Inflammatory macrophage treated with lipopolysaccharide for 4 hours (primary cell): ENCODE data around the gene SYT15.
"Not testable (repeated sequence)": the region's sequence is repeated elsewhere in the genome, so short reads cannot be mapped to it uniquely, and the experiment has no call there.

Experiments
- DNase-seq: peaks from one replicate; pipeline ENCODE4 v3.0.0-alpha.2; 2020

SYT15 gene

DNA sequence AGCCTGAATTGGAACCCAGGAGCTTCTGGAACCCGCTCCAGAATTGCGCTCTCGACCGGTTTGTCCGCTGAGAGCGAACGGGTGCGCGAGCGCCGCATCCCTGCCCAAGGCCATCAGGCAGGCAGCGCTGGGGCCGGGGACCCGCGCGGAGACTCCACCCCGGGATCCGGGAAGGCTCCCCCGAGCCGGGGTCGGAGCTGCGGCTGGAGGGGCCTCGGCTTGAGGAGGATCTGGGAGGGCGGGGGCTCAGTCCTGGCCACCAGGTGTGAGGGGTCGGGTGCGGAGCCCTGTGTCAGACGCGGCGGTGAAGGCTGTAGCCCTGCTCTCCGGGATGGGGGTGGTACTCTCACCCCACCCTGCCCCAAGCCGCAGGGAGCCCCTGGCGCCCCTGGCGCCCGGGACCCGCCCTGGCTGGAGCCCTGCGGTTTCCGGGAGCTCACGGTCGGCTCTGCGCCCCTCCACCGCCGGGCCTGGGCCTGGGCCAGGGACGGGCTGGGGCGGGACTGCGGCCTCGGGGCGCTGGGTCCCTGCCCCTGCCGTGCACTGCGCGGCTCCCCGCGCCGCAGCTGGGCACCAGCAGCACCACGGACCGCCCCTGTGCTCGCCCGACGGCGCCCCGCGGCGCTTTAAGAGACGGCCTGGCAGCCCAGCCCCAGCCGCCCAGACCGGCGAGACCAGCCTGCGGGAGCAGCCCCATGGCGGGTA, at the start of gene SYT15:
SYT15 (plus strand) TSS at position 655 of the 705 bp plus-strand sequence; CDS start at position 696, 41 bp downstream.
- DNase-seq: not testable (repeated sequence)

- DNase-seq: not testable (repeated sequence)
Measured at GRCh38 chr10:46529742-46530141, 49.2 kb upstream of the SYT15 start.

DNA sequence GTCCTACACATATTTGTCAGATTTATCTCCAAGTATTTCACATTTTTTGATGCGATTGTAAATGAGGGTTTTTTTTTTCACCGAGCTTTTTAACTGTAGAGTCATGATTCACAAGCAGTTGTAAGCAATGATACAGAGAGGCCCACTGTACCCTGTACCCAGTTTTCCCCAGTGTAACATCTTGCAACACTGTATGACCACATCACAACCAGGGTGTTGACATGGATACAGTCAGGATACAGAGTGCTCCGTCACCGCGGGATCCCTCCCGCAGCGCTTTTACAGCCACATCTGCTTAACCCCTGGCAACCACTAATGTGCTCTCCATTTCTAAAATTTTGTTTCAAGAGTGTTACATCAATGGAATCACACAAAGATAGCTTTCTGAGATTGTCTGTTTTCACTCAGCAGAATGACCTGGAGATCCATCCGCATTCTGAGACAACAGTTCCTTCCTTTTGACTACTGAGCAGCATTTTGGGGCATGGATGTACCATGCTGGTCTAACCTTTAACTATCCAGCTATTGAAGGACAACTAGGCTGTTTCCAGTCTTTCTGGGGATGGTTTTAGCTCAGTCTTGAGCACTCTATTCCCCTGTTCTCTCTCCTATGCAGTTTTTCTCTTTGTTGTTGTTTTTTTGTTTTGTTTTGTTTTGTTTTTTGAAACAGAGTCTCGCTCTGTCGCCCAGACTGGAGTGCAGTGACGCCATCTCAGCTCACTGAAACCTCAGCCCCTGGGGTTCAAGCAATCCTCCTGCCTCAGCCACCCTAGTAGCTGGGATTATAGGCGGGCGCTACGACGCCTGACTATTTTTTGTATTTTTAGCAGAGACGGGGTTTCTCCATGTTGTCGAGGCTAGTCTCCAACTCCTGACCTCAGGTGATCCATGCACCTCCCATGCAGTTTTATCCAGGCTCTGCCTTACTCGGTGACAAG, 48.4 kb upstream of the SYT15 start:
- DNase-seq: no peak

- not testable (repeated sequence) for DNase-seq
Measured at GRCh38 chr10:46532256-46532655, 46.7 kb upstream of the SYT15 start.

DNA sequence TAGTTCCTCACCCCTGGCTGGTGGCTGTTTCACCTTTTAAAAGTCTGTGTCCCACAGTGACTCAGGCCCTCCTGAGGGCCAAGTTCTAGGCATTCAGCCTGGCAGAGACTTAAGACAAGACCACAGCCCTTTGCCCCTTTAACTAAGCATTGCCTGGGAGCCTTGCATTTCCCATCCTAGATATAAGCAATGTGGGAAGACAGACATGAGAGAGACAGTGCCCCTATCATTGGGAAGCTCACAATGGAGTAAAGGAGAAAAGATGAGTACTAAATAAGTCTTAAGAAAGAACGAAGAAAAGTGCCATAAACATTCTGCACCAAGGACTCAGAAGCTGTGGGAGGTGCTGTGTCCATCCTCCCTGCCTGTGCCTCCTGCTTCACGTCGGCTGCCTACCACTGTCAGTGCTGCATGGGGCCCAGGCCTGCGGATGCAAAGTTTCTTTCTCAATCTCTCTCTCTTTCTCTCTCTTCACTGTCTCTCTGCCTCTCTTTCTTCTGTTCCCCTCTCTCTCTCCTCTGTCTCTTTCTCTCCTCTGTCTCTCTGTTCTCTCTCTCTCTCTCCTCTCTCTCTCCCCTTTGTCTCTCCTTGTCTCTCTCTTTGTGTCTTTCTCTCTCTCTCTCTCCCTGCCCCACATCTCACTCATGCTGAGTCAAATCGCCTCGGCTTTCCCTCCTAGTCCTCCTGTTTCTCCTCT, 44.0 kb upstream of the SYT15 start:
- no peak for DNase-seq

- no peak for DNase-seq
Measured at GRCh38 chr10:46536171-46536570, 42.8 kb upstream of the SYT15 start.

DNA sequence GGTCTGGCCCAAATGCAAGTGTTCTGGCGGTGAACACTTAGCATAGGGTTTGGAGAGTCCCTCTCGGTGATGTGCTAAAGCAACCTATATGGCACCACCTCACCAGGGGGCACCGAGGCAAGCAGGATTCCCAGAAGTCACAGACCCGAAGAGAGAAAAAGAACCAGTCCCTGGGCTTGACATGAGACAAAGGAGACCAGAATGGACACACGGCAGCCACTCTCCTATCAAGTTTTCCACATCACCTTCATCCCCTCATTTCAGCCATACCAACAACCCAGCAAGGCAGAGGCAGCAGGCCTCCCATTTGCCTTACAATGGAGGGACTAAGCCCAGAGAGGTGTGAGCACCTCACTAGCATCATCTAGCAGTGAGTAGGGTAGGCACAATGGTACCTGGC, 42.1 kb upstream of the SYT15 start:
- no peak for DNase-seq

- DNase-seq: no peak
Measured at GRCh38 chr10:46537309-46537708, 41.6 kb upstream of the SYT15 start.

DNA sequence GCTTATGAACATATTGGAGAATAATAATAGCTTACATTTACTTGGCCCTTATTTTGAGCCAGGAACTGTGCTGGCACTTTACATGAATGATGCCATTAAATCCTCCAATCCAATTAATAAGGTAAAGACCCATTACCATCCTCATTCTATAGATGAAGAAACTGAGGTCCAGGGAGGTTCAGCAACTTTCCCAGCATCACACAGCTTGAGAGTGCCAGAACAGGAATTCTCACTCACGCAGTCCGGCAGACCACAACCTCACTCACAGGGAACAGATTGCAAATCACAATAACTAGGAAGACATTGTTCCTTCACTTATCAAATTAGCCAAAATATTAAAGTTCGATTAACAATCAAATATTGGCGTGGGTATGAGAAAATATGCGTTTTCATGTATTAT, 40.8 kb upstream of the SYT15 start:
- DNase-seq: no peak

DNA sequence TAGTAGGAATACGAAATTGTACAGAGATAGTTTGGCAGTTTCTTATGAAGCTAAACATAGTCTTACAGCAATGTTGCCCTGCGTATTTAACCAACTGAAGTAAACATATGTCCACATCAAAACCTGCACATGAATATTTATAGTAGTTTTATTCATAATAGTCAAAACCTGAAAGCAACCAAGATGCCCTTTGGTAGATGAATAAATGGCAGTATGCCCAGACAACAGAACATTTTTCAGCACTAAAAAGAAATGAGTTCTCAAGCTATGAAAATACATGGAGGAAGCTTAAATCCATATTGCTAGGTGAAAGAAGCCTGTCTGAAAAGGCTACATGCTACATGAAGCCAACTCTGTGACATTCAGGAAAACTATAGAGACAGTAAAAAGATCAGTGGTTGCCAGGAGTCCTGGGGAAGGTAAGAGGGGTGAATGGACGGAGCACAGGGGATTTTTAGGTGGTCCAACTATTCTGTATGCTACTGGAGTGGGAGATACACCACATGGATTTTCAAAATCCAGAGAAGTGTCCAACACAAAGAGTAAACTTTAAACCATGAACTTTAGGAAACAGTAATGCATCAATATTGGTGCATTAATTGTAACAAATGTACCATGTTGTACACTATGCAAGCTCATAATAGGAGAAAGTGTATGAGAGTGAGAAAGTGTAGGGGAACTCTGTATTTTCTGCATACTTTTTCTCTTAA, 40.1 kb upstream of the SYT15 start:
- no peak for DNase-seq

DNA sequence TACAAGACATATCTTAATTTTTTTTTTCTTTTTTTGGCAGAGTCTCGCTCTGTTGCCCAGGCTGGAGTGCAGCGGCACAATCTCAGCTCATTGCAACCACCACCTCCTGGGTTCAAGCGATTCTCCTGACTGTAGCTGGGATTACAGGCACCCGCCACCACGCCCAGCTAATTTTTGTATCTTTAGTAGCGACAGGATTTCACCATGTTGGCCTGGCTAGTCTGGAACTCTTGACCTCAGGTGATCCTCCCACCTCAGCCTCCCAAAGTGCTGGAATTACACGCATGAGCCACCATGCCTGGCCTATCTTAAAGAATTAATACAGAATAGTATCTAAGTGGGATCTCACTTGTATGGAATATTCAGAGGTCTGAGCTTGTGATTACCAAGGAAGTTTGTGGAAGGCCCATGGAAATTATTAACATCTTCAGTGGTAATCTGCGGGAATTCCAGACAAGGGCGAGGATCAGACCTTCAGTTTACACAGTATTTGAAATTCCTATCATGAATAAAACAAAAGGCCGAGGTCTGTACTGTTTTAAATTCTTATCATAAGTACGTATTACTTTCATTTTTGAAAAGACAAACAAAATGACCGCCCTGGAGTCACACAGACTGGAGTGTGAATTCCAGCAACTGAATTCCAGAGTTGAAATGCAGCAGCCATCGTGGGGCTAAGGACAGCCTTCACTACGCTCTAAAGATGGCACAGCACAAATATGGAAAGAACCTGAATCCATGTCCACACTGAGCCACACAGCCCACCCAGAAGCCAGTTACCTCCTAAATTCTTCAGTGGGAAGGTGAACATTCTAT, 39.1 kb upstream of the SYT15 start:
- DNase-seq: no peak

GRCh38 chr10:46540412-46541016, 38.4 kb upstream of the SYT15 start:
- DNase-seq: no peak

DNA sequence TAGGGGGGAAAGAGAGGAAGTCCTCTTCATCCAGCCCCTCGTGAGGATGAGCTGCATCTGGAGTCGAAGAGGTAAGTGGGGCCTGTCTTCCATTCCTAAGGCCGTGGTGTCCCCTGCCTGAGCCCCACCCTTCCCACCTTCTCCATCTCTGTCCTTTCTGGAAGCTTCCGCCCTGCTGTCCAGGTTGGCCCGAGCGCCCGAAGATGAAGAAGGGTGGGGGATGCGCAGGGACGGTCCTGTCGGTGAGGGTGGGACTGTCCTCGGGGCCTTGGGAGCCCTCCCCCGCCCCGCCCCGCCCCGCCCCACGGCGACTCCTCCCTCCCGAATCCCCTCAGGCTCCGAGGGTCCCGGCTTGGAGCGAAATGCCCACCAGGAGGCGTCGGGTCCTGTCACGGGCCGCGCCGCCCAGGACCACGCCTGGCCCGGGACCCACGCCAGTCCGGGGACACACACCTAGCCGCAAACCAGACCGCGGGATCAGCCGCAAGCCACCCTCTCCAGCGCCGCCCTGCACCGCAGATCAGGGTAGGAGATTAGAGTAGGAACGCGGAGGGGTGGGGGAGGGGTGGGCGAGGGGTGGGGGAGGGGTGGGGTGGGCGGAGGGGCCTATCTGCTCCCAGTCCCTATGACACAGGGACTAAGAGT, 37.8 kb upstream of the SYT15 start:
- no peak for DNase-seq

GRCh38 chr10:46541735-46542566, 37.0 kb upstream of the SYT15 start:
- DNase-seq: no peak

DNA sequence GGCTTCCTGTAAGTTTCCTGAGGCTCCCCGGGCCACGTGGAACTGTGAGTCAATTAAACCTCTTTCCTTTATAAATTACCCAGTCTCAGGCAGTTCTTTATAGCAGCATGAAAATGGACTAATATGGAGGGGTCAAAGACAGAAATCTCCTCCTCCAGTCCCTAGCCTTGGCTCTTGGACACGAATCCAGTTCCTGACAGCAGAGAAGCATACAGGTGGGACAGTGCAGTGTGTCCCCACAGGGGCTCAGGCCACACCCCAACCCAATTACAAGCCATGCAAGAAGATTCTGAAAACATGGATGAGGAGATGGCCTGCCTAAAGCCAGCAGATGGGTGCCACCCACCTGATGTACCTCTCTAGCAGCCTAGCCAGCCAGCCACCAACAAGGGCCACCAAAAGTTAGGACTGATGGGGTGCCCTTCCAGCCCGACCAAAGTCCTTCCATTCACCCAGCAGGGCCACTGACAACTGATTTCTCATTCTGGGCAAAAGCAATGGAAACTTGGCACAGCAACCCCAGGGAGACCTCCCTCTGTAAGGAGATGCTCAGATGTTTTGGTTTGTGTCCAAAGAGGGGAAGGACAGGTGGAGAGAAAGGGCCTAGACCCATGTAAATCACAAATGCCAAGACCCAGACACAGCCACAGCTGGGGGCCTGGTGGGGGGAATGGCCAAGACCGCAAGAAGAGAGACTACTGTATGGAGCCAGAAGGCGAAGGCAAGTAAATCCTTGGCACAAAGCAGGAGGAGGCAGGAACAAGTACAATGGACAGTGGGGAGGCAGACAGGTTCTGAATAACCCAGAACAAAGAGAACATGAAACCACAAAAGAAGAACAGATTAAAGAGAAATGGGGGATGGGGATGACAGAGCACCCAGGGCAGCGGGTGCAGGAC, 36.1 kb upstream of the SYT15 start:
- DNase-seq: no peak

DNA sequence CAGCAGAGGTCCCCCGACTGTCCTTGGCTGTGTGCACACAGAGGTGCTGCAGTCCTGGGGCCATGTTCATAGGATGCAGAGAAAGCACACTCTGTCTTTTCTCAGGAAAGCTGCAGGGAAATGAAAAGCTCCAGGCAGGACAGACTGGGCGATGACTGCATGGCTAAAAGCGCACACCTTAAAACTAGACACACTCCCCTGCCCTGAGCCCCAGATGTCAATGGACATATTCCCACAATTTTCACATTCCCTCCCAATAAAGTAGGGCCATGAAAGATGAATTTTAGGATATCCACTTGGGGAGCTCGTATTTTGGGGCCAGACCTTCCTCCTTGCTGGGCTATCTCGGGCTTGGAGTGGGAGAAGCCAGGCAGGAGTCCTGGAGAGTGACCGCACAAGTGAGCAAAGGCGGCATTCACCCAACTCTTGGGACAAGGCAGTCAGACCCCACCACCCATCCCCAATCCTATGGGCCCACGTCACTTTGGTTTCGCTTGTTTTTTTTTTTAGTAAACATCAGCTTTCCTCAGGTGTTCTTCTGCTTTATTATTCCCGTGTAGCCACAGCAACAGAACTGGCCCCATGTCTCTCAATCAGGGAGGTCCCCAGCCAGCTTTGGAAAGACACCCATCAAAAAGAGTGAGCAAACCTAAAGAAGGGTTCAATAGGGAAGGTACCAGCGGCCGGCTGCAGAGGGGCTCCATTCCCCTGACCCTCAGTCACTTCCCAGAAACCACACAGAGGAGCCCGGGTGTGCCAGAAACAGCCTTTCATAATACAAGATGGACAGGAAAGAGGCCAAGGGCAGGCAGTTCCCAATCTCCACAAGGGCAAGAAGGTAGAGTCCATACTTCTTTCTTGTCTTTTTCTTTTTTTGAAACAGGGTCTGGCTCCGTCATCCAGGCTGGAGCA, 35.2 kb upstream of the SYT15 start:
- no peak for DNase-seq

DNA sequence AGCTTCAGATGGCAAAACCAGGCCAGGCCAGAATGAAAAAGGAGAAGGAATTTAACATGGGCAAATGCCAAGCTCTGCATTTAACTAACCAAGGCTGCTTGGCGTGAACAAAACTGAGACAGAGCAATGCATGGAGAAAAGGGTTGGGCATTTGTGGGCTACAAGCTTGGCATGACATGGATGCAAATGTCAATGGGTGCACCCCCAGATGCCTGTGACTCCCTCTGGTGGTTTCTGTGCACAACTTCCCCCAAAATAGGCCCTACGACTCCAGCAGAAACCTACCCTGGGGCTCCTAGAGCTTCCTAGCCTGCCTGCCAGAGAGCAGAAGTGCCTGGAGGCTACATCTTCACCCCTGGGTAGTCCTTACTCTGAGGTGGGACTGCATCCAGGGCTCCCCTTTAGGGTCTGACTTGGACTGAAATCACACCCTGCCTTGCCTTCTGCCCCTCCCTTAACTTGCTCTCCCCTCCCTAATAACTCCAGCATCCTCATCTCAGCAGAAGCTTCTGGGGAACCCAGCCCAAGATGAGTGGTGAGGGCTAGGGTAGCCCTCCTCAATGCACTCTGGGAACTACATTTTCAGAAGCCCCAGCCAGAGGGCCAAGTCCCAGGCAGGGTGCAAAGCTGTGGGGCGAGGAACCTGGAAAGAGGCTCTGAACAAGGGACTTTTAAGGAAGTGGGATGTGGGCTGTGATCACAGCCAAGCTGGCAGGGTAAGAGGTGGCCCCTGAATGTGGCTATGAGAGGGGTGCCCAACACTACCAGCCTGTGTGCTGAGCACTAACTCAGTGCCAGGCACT, 33.7 kb upstream of the SYT15 start:
- no peak for DNase-seq
